Activated CD8-positive, alpha-beta memory T cell treated with anti-CD3 and anti-CD28 coated beads, Interleukin-2, amount 50 U/mL, for 24 hours (primary cell): Measurements from ENCODE around the gene TBPL2.
"Not testable (repeated sequence)": the region's sequence is repeated elsewhere in the genome, so short reads cannot be mapped to it uniquely, and the experiment has no call there.

Experiments used
- DNase-seq: peaks from one replicate; pipeline ENCODE4 v3.0.0-alpha.2; 2020; ENCODE audit errors: extremely low read depth

TBPL2 gene

DNA sequence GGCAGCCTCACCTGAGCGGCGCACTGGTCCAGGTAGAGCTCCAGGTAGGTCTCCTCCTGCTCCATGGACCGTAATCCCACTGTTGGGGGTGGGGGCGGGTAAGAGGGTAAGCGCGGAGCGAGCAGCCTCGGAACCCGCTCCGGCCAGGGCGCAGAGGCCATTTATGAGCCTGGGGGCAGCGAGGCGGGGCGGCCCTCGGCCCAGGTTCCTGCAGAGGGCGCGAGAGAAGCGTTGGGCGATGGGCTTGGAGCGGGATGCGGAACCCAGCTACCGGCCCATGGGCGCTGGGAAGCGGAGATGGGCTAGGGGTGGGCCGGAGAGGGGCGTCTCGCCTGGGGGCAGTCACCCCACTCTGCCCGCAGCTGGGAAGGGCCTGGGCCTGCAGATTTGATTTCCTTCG is at the start of gene TBPL2:
TSS of gene TBPL2 (minus strand) at position 232 of the 400 bp plus-strand sequence. CDS start at position 65, 167 bp downstream.
- DNase-seq: no peak

GRCh38 chr14:55488204-55488603 is 47.8 kb upstream of the TBPL2 start:
- DNase-seq: no peak

- no peak for DNase-seq
These were observed 42.7 kb upstream of the TBPL2 start for GRCh38 chr14:55482936-55483605.

DNA sequence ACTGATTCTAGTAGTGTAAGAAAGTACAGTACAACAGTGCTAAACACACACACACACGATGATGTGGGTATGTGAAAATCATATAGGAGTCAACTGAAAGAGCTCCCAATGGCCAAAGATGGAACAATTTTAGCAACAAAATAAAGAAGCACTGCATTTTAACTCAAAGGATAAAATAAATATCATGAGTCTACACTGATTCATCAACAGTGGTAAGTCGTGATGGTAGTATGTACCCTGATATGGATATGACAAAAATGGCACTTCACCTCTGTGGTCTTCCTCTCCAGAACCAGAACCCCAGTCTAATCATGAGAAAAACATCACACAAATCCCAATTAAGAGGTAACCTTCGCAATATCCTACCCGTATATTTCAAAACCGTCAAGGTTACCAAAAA is 41.4 kb upstream of the TBPL2 start:
- DNase-seq: no peak

DNA sequence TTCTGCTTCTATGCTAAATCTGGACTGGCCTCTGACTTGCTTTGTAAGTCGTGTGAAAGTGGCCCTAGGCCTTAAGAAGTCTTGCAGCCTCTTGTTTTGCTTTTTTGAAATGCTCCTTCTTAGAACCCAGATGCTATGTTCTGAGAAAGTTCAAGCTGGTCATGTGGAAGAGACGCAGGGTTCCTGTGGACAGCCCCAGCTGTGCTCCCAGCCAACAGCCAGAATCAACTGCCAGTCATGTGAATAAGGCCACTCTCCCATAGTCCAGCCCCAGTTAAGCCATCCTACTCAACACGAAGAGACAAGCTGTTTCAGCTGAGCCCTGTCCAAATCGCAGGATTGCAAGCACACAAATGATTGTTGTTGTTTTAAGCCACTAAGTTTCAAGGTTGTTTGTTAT is 37.3 kb upstream of the TBPL2 start:
- no peak for DNase-seq

DNA sequence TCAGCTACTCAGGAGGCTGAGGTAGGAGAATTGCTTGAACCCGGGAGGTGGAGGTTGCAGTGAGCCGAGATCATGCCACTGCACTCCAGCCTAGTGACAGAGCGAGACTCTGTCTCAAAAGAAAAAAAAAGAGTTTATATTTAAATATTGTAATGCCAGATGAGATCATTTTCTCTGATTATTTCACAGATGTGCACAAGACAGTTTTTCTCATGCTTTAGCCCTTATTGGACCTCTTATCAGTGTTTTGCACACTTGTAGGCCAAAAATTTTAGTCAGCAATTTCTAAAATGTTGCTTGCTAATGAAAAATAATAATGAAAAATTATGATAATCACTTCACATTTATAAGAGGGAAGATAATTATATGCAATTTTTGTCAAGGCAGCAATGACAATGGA is 36.0 kb upstream of the TBPL2 start:
- not testable (repeated sequence) for DNase-seq

DNA sequence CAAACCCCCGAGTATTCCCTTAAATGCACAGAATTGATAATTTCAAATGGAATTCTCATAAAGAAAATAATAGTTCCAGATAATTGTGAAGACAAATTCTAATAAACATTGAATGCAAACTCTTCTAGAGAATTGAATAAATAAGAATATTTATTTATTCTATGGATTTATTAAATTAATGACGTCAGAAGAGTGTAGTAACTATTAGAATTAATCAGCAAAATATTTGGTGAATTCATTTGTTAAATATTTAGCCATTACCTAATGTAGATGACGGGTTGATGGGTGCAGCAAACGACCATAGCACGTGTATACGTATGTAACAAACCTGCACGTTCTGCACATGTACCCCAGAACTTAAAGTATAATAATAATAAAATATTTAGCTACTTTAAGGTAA is 33.4 kb upstream of the TBPL2 start:
- DNase-seq: no peak

GRCh38 chr14:55470025-55470424 is 29.6 kb upstream of the TBPL2 start:
- DNase-seq: no peak

DNA sequence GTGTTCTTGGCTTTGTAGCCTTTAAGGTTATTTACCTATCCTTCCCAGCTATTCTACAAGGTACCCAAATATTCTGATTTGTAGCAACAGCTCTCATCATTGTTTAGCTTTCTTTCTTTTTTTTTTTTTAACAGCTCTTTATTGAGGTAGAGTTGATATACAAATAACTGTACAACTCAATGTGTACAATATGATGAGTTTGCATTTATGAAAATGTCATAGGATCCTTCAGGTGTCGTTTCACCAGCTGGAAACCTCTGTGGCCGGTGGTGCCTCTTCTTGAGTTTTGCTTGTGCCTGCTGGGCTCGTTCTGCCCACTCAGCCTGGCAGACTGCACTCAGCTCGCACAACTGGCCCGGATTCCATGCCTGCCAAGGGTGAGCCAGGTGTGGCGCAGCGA is 26.9 kb upstream of the TBPL2 start:
- no peak for DNase-seq

GRCh38 chr14:55458800-55459515 is 18.5 kb upstream of the TBPL2 start:
- no peak for DNase-seq

DNA sequence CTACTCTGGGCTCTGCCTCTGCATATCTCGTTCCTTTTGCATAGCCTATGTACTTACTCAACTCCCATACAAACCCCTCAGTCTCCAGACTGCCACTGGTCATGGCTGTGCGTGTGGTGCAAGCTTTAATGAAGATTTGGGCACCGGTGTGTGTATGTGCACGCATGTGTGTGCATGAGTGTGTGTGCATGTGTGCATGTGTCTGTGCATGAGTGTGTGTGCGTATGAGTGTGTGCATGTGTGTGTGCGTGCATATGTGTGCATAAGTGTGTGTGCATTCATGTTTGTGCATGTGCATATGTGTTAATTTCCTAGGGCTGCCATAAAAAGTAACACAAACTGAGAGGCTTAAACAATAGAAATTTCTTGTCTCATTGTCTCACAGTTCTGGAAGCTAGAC is 17.1 kb upstream of the TBPL2 start:
- no peak for DNase-seq

DNA sequence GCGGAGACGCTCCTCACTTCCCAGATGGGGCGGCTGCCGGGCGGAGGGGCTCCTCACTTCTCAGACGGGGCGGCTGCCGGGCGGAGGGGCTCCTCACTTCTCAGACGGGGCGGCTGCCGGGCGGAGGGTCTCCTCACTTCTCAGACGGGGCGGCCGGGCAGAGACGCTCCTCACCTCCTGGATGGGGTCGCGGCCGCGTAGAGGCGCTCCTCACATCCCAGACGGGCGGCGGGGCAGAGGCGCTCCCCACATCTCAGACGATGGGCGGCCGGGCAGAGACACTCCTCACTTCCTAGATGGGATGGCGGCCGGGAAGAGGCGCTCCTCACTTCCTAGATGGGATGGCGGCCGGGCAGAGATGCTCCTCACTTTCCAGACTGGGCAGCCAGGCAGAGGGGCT is 16.0 kb upstream of the TBPL2 start:
- not testable (repeated sequence) for DNase-seq

GRCh38 chr14:55454264-55455002 is 14.0 kb upstream of the TBPL2 start:
- no peak for DNase-seq

DNA sequence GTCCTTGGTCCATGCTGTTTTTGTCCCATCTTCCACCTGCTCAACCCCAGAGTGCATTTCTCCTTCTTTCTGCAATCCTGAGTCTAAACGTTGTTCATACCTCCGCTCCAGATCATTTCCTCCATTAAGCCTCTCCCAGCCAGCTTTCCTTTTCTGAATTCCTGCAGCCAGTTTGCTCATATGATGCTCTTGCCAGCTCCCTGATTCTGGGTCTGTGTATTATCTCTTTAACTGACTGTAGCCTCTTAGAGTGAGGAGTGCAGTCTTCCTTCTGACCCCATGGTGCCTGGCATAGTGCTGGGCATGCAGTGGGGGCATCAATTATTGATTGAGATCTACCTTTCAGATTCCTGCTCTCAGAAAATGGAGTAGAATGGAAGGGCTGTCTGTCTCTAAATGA is 11.5 kb upstream of the TBPL2 start:
- no peak for DNase-seq

GRCh38 chr14:55451398-55451797 is 11.0 kb upstream of the TBPL2 start:
- DNase-seq: no peak

- no peak for DNase-seq
These were observed 10.6 kb upstream of the TBPL2 start for GRCh38 chr14:55450987-55451386.

DNA sequence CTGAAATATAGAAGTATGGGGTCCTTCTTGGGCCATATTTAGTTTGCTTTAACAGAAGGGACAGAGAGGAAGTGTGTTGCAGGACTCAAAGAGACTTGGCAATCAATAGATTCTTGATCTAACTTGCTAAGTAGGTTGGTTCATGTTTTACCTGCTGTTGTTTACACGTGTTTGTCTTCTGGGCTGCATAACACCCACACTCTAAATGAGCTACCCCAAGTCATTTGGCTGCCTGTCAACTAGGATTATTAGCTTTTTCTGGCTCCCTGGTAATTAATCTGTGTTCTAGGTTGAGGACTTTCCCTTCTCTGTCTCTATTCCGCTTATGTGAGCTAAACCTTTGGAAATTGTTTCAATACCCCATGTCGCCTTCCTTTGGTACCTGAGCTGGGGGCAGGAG is 10.1 kb upstream of the TBPL2 start:
- no peak for DNase-seq

DNA sequence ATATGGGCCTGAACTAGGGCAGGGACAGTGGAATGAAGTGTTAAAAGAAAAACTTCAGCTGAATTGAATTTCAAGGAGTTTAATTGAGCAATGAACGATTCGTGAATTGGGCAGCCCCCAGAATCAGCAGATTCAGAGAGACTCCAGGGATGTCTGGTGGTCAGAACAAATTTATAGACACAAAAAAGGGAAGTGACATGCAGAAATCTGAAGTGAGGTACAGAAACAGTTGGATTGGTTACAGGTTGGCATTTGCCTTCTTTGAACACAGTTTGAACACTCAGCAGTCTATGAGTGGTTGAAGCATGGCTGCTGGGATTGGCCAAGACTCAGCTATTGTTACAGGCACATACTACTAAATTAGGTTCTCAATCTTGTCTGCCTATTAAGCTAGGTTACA is 9.7 kb upstream of the TBPL2 start:
- DNase-seq: no peak

GRCh38 chr14:55449116-55449515 is 8.7 kb upstream of the TBPL2 start:
- no peak for DNase-seq

GRCh38 chr14:55448141-55448614 is 7.8 kb upstream of the TBPL2 start:
- DNase-seq: no peak

DNA sequence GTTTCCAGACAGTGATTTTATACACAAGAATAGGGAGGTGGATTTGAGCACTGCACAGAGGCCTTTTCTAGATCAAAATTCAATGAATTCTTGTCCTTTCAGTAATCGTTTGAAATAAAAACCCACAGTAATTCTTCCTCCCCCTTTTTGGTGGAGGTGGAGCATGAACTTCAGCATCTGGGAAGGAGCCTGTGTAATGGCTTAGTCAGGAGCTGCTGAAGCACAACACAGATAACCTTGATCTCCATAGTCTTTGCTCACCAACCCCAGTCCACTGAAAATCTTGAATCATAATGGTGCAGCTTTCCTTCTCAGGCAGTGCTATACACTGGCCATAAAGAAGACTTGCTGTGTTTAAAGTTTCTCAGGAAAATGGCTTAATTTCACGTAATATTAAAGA is 6.4 kb upstream of the TBPL2 start:
- no peak for DNase-seq

DNA sequence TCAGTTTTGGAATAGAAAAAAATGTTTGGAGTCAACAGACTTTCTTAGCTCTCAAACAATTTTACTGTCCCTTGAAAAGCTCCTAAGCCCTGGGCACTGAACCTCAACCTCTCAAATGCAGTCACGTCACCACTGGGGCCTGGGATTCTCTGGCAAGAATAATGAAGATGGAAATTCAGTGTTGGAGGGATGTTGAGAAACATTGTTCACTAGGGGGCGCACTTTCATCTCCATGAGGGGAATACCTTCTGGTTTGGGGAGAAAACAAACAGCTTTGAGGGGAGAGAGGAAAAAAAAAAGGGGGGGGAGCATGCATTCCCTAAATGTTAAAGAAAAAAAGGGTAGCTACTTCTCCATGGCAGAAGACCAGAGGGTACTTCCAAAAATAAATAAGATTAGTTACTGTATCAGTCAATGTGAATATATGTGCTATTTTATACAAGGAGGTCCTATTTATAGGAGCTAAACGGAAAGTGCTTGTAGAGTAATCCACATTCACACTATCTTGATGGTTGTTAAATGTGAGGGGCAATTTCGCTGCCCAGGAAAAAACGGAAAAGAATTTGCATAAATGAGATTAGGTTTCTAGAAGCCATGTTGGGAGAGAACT is 5.8 kb upstream of the TBPL2 start:
- no peak for DNase-seq
